Large intestine (tissue), 12 donors: ENCODE measurements around the gene KSR2. TPM values are rescaled to one million over a fixed set of nuclear protein-coding genes. Genes with fewer than 3 reads are reported as not detected.
"Not testable (repeated sequence)": the region's sequence is repeated elsewhere in the genome, so short reads cannot be mapped to it uniquely, and the experiment has no call there.

ENCODE experiments used
- DNase-seq, 2 donors: peaks; one replicate each; pipeline versions ENCODE4 v3.0.0 to v3.0.0-alpha.2; 2013
- H3K27ac ChIP-seq: one replicate; pipeline ENCODE4 v1.5.1; 2013; ENCODE audit warnings: low read length
- H3K27me3 ChIP-seq: 2 replicates; pipeline ENCODE4 v1.6.1; 2013; ENCODE audit warnings: low read length; ENCODE audit not compliant: control insufficient read depth, insufficient read depth
- H3K36me3 ChIP-seq: 2 replicates; pipeline ENCODE4 v1.6.1; 2013; ENCODE audit warnings: low read length; ENCODE audit not compliant: control insufficient read depth, insufficient read depth
- H3K4me1 ChIP-seq: one replicate; pipeline ENCODE4 v1.6.1; 2013; ENCODE audit warnings: low read length; ENCODE audit not compliant: control insufficient read depth, insufficient read depth
- H3K4me3 ChIP-seq: one replicate; pipeline ENCODE4 v1.5.1; 2013; ENCODE audit warnings: low read length
- H3K9me3 ChIP-seq: one replicate; pipeline ENCODE4 v1.6.1; 2013; ENCODE audit warnings: mild to moderate bottlenecking, low read depth, low read length, moderate library complexity; ENCODE audit not compliant: control insufficient read depth
- WGBS: methylation state at CpG from one replicate; pipeline ENCODE4 v1.1.5; 2013; ENCODE audit warnings: low lambda C conversion rate; ENCODE audit not compliant: insufficient coverage; 5-methylcytosine and 5-hydroxymethylcytosine counted together
- long read RNA-seq, 11 donors: transcript quantifications; one replicate each; lab custom pipeline, GENCODE V29; 2026
- polyA plus RNA-seq: library from polyadenylated mRNA; unstranded; fragments of 120-200 nt; gene quantifications from one replicate; pipeline ENCODE4 v1.2.1, GENCODE V29; 2013

Gene KSR2
- 0.61 TPM for polyA plus RNA-seq
- long read RNA-seq, donor 1 = 0 reads
- long read RNA-seq, donor 2 = 0 reads
- long read RNA-seq, donor 3 = 0 reads
- long read RNA-seq, donor 4 = 0 reads
- long read RNA-seq, donor 5 = 0 reads
- long read RNA-seq, donor 6 = 0 reads
- long read RNA-seq, donor 7 = 0 reads
- long read RNA-seq, donor 8 = 0 reads
- long read RNA-seq, donor 9 = 0 reads
- long read RNA-seq, donor 10 = 0 reads
- long read RNA-seq, donor 11 = 0 reads

GRCh38 chr12:117968826-117969659 lies at the start of gene KSR2:
TSS of gene KSR2 (minus strand) at chr12:117968990. CDS start at chr12:117968255, 735 bp downstream.
- H3K4me1 ChIP-seq = no peaks in the 10 kb centered on the region
- H3K4me3 ChIP-seq = peak within 1 kb of the TSS; percentile 38
- no CpG with 5 or more reads among the region's 86 CpGs for WGBS
- peak; percentile 65 to 89 for DNase-seq
- no peaks in the 10 kb centered on the region for H3K36me3 ChIP-seq
- peaks cover 40% of the 10 kb centered on the region for H3K27me3 ChIP-seq
- H3K27ac ChIP-seq = peak within 1 kb of the TSS; percentile 29
- H3K9me3 ChIP-seq = no peaks in the 10 kb centered on the region

GRCh38 chr12:118017926-118018325 lies 49.1 kb upstream of the KSR2 start:
- Histone ChIP-seq H3K27me3 (no peaks in the 10 kb centered on the region), H3K27ac (no peak overlapping the region), H3K9me3 (no peaks in the 10 kb centered on the region), H3K4me3 (no peak overlapping the region), H3K4me1 (no peaks in the 10 kb centered on the region), H3K36me3 (peaks cover 27% of the 10 kb centered on the region)
- no peak for DNase-seq

GRCh38 chr12:118016424-118017264 lies 47.9 kb upstream of the KSR2 start, which contains the start of gene RFC5:
TSS of gene RFC5 (plus strand) at chr12:118016703. CDS start at chr12:118016828, 125 bp downstream.
- Histone ChIP-seq H3K27me3 (no peaks in the 10 kb centered on the region), H3K4me1 (no peaks in the 10 kb centered on the region), H3K36me3 (peaks cover 21% of the 10 kb centered on the region), H3K4me3 (peak within 1 kb of the TSS; percentile 82), H3K9me3 (no peaks in the 10 kb centered on the region), H3K27ac (no peak within 1 kb of the TSS)
- DNase-seq = peak; percentile 96 to 97
- no CpG with 5 or more reads among the region's 61 CpGs for WGBS

GRCh38 chr12:118015944-118016343 lies 47.2 kb upstream of the KSR2 start:
- Histone ChIP-seq H3K4me1 (no peaks in the 10 kb centered on the region), H3K9me3 (no peaks in the 10 kb centered on the region), H3K27ac (no peak overlapping the region), H3K36me3 (peaks cover 15% of the 10 kb centered on the region), H3K4me3 (peak overlapping the region; percentile 82), H3K27me3 (no peaks in the 10 kb centered on the region)
- no peak for DNase-seq
- WGBS = 25% methylated on average over 2 of the region's 9 CpGs

GRCh38 chr12:118015306-118015705 lies 46.5 kb upstream of the KSR2 start:
- Histone ChIP-seq H3K9me3 (no peaks in the 10 kb centered on the region), H3K36me3 (peaks cover 12% of the 10 kb centered on the region), H3K27ac (no peak overlapping the region), H3K4me3 (no peak overlapping the region), H3K27me3 (no peaks in the 10 kb centered on the region), H3K4me1 (no peaks in the 10 kb centered on the region)
- no peak for DNase-seq
- no CpG with 5 or more reads among the region's 2 CpGs for WGBS

GRCh38 chr12:118013283-118013682 lies 44.5 kb upstream of the KSR2 start:
- Histone ChIP-seq H3K36me3 (no peaks in the 10 kb centered on the region), H3K4me1 (no peaks in the 10 kb centered on the region), H3K27me3 (no peaks in the 10 kb centered on the region), H3K4me3 (no peak overlapping the region), H3K9me3 (no peaks in the 10 kb centered on the region), H3K27ac (no peak overlapping the region)
- WGBS = no CpG with 5 or more reads among the region's 3 CpGs
- no peak for DNase-seq

- Histone ChIP-seq H3K27ac (no peak overlapping the region), H3K4me3 (no peak overlapping the region), H3K36me3 (no peaks in the 10 kb centered on the region), H3K9me3 (no peaks in the 10 kb centered on the region), H3K4me1 (no peaks in the 10 kb centered on the region), H3K27me3 (no peaks in the 10 kb centered on the region)
- no peak for DNase-seq
- no CpG with 5 or more reads among the region's 3 CpGs for WGBS
These were observed 43.2 kb upstream of the KSR2 start for GRCh38 chr12:118011961-118012360.

- no peak for DNase-seq
- no CpG with 5 or more reads among the region's 3 CpGs for WGBS
- Histone ChIP-seq H3K36me3 (no peaks in the 10 kb centered on the region), H3K27me3 (no peaks in the 10 kb centered on the region), H3K4me3 (no peak overlapping the region), H3K4me1 (no peaks in the 10 kb centered on the region), H3K9me3 (no peaks in the 10 kb centered on the region), H3K27ac (no peak overlapping the region)
These were observed 42.6 kb upstream of the KSR2 start for GRCh38 chr12:118011377-118011776.

- no peak overlapping the region for H3K4me3 ChIP-seq
- H3K4me1 ChIP-seq = no peaks in the 10 kb centered on the region
- no peak for DNase-seq
- H3K36me3 ChIP-seq = no peaks in the 10 kb centered on the region
- no peaks in the 10 kb centered on the region for H3K9me3 ChIP-seq
- no peaks in the 10 kb centered on the region for H3K27me3 ChIP-seq
- H3K27ac ChIP-seq = no peak overlapping the region
- WGBS = 100% methylated on average over 2 of the region's 3 CpGs
These were observed 42.1 kb upstream of the KSR2 start for GRCh38 chr12:118010903-118011302.

GRCh38 chr12:117999806-118000205 lies 31.0 kb upstream of the KSR2 start:
- no CpG with 5 or more reads among the region's 2 CpGs for WGBS
- not testable (repeated sequence) for H3K9me3 ChIP-seq, H3K27ac ChIP-seq, H3K4me1 ChIP-seq, H3K4me3 ChIP-seq, H3K36me3 ChIP-seq, DNase-seq, H3K27me3 ChIP-seq
